Stomach (tissue), 9 donors: ENCODE results near the gene KANK4. TPM values are rescaled to one million over a fixed set of nuclear protein-coding genes. Genes with fewer than 3 reads are reported as not detected.

ENCODE experiments used
- DNase-seq, 2 donors: peaks; one replicate each; pipeline versions ENCODE4 v3.0.0 to v3.0.0-alpha.2; 2013 to 2019
- H3K27ac ChIP-seq, 5 donors: fragments of 200-600 bp in 4 of 5; sonication (generic) in 4 of 5; one replicate each; pipeline ENCODE4 v1.5.1; 2013 to 2019; ENCODE audit warnings: mild to moderate bottlenecking in 1 of 5, moderate library complexity in 1 of 5
- H3K27me3 ChIP-seq, 3 donors: fragments of 200-600 bp; sonication (generic); one replicate each; pipeline ENCODE4 v1.5.1; 2017 to 2019; ENCODE audit warnings: mixed run types in 1 of 3
- H3K36me3 ChIP-seq, 4 donors: fragments of 200-600 bp; sonication (generic); 1 replicate in 3 of 4; 2 replicates in 1 of 4; pipeline ENCODE4 v1.5.1; 2016 to 2019
- H3K4me1 ChIP-seq, 4 donors: fragments of 200-600 bp; sonication (generic); one replicate each; pipeline ENCODE4 v1.5.1; 2016 to 2019
- H3K4me3 ChIP-seq, 4 donors: fragments of 200-600 bp; sonication (generic) in 3 of 4; one replicate each; pipeline ENCODE4 v1.5.1; 2016 to 2019; ENCODE audit warnings: mild to moderate bottlenecking in 1 of 4
- H3K9me3 ChIP-seq, 4 donors: fragments of 200-600 bp; sonication (generic); one replicate each; pipeline ENCODE4 v1.5.1; 2016 to 2019
- EP300 ChIP-seq: sonication (generic); formaldehyde crosslinking; IDR thresholded peaks from one replicate; pipeline ENCODE4 v1.6.1; 2017; ENCODE audit warnings: antibody characterized with exemption
- POLR2A ChIP-seq, 4 donors: fragments of 450-650 bp; IDR thresholded peaks; one replicate each; pipeline ENCODE4 v1.6.1; 2016; ENCODE audit warnings: antibody characterized with exemption in 4 of 4, control low read depth in 2 of 4, mild to moderate bottlenecking in 1 of 4, moderate library complexity in 1 of 4
- POLR2AphosphoS5 ChIP-seq, 3 donors: sonication (generic); formaldehyde crosslinking; IDR thresholded peaks; one replicate each; pipeline ENCODE4 v1.6.1; 2016; ENCODE audit warnings: antibody characterized with exemption in 3 of 3
- WGBS, 5 donors: extraction: QIAGEN DNeasy Blood & Tissue Kit in 3 of 5; methylation state at CpG; one replicate each; pipeline versions ENCODE4 v1.1.5 to v1.1.7; 2013 to 2018; 5-methylcytosine and 5-hydroxymethylcytosine counted together
- intact Hi-C: fragments of 100-400 bp; cut with DNase I; formaldehyde crosslinking; loops from one replicate; pipeline ENCODE4 v1.15.1; 2023; ENCODE audit warnings: low total_unique reads
- polyA plus RNA-seq, 3 donors: library from polyadenylated mRNA; stranded (reverse); fragments of 200-250 nt; gene quantifications; one replicate each; pipeline ENCODE4 v1.2.3, GENCODE V29; 2013
- total RNA-seq, 5 donors: library from RNA; depleted of rRNA; stranded (reverse); fragments of >200 nt; gene quantifications; one replicate each; pipeline versions ENCODE4 v1.1.0 to v1.2.3, GENCODE V29; 2014 to 2016
- TF ChIP-seq, protein P1 (sequence below), 7 experiments: fragments of 450-650 bp in 4 of 7; fragments of 200-600 bp in 3 of 7; sonication (generic) in 3 of 7; IDR thresholded peaks; one replicate each; pipeline ENCODE4 v1.5.1; 2016 to 2019; ENCODE audit warnings: antibody characterized with exemption in 7 of 7, control low read depth in 2 of 7, mild to moderate bottlenecking in 1 of 7
- donor health status: healthy with polysubstance abuse.
- donor health status: Bipolar disorder and iron deficiency.
- donor health status: healthy.

The KANK4 gene
- total and polyA plus RNA-seq, 8 donors = 0.31 to 3.9 (median 2.0) TPM; not detected in 2

DNA sequence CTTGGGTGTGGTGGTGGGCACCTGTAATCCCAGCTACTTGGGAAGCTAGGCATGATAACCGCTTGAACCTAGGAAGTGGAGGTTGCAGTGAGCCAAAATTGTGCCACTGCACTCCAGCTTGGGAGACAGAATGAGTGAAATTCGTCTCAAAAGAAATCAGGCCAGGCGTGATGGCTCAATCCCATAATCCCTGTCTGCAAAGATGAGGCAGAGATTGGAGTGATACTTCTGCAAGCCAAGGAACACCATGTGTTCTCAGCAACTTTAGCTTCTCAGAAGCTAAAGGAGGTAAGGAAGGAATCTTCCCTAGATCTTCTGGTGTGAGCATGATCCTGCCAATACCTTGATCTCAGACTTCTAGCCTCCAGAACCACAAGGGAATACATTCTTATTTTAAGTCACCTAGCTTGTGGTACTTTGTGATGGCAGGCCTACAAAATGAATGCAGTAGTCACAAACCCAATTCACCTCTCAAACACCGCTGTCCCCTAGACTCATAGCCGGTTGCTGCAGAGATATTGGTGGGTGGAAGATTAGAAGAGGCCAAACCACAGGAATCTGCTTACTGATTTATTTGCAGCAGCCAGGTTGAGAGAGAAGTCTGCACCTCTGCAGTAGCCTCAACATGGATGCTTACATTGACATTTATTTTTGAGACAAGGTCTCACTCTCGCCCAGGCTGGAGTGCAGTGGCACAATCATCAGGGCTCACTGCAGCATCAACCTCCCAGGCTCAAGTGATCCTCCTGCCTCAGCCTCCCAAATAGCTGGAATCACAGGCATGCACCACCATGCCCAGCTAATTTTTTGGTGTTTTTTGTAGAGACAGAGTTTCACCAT lies 105.9 kb downstream of the KANK4 start:
- Histone ChIP-seq H3K36me3 (no peaks in the 10 kb centered on the region), H3K9me3 (peaks cover 4 to 21% (median 17%) of the 10 kb centered on the region in 4 donors), H3K27me3 (no peaks in the 10 kb centered on the region), H3K4me1 (no peaks in the 10 kb centered on the region), H3K27ac (no peak overlapping the region), H3K4me3 (no peak overlapping the region)
- 63 to 87% (median 80%) methylated on average over 6 of the region's 6 CpGs for WGBS, 5 donors
- no peak for DNase-seq
- intact Hi-C loops = no loop called here
- no peak for TF ChIP-seq POLR2AphosphoS5 (IDR thresholded peaks at IDR 0.05)
- no peak for TF ChIP-seq POLR2A (IDR thresholded peaks at IDR 0.05)
- TF ChIP-seq, protein P1, sequence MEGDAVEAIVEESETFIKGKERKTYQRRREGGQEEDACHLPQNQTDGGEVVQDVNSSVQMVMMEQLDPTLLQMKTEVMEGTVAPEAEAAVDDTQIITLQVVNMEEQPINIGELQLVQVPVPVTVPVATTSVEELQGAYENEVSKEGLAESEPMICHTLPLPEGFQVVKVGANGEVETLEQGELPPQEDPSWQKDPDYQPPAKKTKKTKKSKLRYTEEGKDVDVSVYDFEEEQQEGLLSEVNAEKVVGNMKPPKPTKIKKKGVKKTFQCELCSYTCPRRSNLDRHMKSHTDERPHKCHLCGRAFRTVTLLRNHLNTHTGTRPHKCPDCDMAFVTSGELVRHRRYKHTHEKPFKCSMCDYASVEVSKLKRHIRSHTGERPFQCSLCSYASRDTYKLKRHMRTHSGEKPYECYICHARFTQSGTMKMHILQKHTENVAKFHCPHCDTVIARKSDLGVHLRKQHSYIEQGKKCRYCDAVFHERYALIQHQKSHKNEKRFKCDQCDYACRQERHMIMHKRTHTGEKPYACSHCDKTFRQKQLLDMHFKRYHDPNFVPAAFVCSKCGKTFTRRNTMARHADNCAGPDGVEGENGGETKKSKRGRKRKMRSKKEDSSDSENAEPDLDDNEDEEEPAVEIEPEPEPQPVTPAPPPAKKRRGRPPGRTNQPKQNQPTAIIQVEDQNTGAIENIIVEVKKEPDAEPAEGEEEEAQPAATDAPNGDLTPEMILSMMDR (IDR thresholded peaks at IDR 0.05) = no peak
- no peak for TF ChIP-seq EP300

DNA sequence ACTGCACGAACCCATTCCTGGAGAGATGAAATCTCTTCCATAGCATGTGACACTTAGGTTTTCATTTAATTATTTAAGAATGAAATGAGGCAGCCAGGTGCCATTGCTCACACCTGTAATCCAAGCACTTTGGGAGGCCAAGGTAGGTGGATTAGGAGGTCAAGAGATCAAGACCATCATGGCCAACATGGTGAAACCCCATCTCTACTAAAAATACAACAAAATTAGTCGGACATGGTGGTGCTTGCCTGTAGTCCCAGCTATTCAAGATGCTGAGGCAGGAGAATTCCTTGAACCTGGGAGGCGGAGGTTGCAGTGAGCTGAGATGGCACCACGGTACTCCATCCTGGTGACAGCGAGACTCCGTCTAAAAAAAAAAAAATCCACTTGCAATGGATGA lies 106.8 kb downstream of the KANK4 start:
- intact Hi-C loops = no loop called here
- 78 to 95% (median 92%) methylated on average over 6 of the region's 6 CpGs for WGBS, 5 donors
- Histone ChIP-seq H3K9me3 (peaks cover 4 to 21% (median 17%) of the 10 kb centered on the region in 4 donors), H3K27ac (no peak overlapping the region), H3K27me3 (no peaks in the 10 kb centered on the region), H3K4me1 (no peaks in the 10 kb centered on the region), H3K4me3 (no peak overlapping the region), H3K36me3 (no peaks in the 10 kb centered on the region)
- TF ChIP-seq POLR2A (IDR thresholded peaks at IDR 0.05) = no peak
- TF ChIP-seq, protein P1 (IDR thresholded peaks at IDR 0.05) = no peak
- TF ChIP-seq POLR2AphosphoS5 (IDR thresholded peaks at IDR 0.05) = no peak
- TF ChIP-seq EP300 = no peak
- DNase-seq = no peak

DNA sequence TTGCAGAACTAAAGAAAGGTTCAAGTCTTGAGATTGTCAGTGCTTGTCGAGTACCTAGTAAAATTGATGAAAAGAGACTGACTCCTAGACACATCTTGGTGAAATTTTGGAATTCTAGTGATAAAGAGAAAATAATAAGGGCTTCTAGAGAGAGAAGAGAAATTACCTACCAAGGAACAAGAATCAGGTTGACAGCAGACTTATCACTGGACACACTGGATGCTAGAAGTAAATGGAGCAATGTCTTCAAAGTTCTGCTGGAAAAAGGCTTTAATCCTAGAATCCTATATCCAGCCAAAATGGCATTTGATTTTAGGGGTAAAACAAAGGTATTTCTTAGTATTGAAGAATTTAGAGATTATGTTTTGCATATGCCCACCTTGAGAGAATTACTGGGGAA lies 108.3 kb downstream of the KANK4 start:
- no peaks in the 10 kb centered on the region for H3K4me1 ChIP-seq
- no peak for TF ChIP-seq POLR2A (IDR thresholded peaks at IDR 0.05)
- TF ChIP-seq, protein P1 (IDR thresholded peaks at IDR 0.05) = no peak
- no peak for TF ChIP-seq EP300
- no peak for TF ChIP-seq POLR2AphosphoS5 (IDR thresholded peaks at IDR 0.05)
- no peak overlapping the region for H3K27ac ChIP-seq
- no peaks in the 10 kb centered on the region for H3K27me3 ChIP-seq
- peaks cover 4 to 21% (median 17%) of the 10 kb centered on the region in 4 donors for H3K9me3 ChIP-seq
- intact Hi-C loops = no loop called here
- no peak for DNase-seq
- no peaks in the 10 kb centered on the region for H3K36me3 ChIP-seq
- WGBS, 5 donors = 90 to 95% (median 91%) methylated on average over 1 of the region's 1 CpG
- no peak overlapping the region for H3K4me3 ChIP-seq

DNA sequence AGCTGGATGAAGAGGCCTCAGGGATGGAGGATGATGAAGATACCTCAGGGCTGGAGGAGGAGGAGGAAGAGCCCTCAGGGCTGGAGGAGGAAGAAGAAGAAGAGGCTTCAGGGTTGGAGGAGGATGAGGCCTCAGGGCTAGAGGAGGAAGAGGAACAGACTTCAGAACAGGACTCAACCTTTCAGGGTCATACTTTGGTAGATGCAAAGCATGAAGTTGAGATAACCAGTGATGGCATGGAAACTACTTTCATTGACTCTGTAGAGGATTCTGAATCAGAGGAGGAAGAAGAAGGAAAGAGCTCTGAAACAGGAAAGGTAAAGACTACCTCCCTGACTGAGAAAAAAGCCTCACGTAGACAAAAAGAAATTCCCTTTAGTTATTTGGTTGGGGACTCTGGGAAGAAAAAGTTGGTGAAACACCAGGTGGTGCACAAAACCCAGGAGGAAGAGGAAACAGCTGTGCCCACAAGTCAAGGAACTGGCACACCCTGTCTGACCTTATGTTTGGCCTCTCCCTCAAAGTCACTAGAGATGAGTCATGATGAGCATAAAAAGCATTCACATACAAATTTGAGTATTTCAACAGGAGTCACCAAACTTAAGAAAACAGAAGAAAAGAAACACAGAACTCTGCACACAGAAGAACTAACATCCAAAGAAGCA lies 109.2 kb downstream of the KANK4 start:
- Histone ChIP-seq H3K4me3 (no peak overlapping the region), H3K4me1 (no peaks in the 10 kb centered on the region), H3K27ac (no peak overlapping the region), H3K36me3 (no peaks in the 10 kb centered on the region), H3K27me3 (no peaks in the 10 kb centered on the region), H3K9me3 (peaks cover 4 to 21% (median 17%) of the 10 kb centered on the region in 4 donors)
- intact Hi-C loops = no loop called here
- WGBS, 5 donors = 57 to 93% (median 85%) methylated on average over 1 of the region's 1 CpG
- DNase-seq = no peak
- TF ChIP-seq POLR2A (IDR thresholded peaks at IDR 0.05) (no peak), EP300 (no peak), POLR2AphosphoS5 (IDR thresholded peaks at IDR 0.05) (no peak)
- TF ChIP-seq, protein P1 (IDR thresholded peaks at IDR 0.05) = no peak
